ENCODE data around the gene USH2A. TPM values are rescaled to one million over a fixed set of nuclear protein-coding genes. Genes with fewer than 3 reads are reported as not detected.

Gene USH2A
- total RNA-seq, 1 donor from 2014 or later: not detected

DNA sequence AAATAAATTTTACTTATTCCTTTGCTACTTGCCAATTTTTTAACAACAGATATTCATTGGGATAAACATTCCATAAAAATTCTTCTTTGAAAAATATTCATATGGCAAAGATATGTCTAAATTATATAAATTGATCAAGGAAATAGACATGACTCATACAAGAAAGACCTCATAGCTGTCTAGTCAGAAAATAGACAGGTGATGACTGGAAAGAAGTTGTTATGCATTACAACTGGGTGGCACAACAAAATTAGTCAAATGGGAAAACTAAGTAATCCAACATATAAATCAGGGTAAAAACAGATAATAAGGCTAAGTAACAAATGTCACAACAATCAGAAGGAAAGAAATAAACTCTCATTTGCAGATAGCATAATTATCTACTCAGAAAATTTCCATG lies 92.0 kb downstream of the USH2A start:
- no peak overlapping the region for H3K27ac ChIP-seq
- H3K27me3 ChIP-seq: no peaks in the 10 kb centered on the region
- TF ChIP-seq, protein P1, sequence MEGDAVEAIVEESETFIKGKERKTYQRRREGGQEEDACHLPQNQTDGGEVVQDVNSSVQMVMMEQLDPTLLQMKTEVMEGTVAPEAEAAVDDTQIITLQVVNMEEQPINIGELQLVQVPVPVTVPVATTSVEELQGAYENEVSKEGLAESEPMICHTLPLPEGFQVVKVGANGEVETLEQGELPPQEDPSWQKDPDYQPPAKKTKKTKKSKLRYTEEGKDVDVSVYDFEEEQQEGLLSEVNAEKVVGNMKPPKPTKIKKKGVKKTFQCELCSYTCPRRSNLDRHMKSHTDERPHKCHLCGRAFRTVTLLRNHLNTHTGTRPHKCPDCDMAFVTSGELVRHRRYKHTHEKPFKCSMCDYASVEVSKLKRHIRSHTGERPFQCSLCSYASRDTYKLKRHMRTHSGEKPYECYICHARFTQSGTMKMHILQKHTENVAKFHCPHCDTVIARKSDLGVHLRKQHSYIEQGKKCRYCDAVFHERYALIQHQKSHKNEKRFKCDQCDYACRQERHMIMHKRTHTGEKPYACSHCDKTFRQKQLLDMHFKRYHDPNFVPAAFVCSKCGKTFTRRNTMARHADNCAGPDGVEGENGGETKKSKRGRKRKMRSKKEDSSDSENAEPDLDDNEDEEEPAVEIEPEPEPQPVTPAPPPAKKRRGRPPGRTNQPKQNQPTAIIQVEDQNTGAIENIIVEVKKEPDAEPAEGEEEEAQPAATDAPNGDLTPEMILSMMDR (IDR thresholded peaks at IDR 0.05): no peak
- H3K4me1 ChIP-seq: no peaks in the 10 kb centered on the region
- no peaks in the 10 kb centered on the region for H3K9me3 ChIP-seq
- no peak overlapping the region for H3K4me3 ChIP-seq
- DNase-seq (ENCODE audit: low spot score in 2 of 2): no peak
- intact Hi-C loops (cut with DNase I): no loop called here
- H3K36me3 ChIP-seq: no peaks in the 10 kb centered on the region

DNA sequence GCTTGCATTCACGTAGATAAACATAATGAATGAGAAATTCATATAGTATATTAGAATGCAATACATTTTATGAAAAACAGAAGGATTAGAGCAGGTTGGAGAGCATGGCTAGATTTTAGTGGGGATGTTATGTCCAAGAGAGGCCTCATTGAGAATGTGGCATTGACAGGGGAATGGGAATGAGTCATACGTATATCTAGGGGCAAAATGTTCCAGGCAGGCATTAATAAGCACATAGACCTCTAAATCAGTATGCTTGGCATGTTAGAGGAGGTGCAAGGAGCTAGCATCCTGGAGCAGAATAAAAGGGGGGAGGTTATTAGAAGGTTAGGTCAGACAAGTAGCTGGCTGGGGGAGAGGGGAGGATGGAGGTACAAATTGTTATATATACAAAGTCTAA lies 93.0 kb downstream of the USH2A start:
- H3K9me3 ChIP-seq: no peaks in the 10 kb centered on the region
- TF ChIP-seq, protein P1 (IDR thresholded peaks at IDR 0.05): no peak
- H3K36me3 ChIP-seq: no peaks in the 10 kb centered on the region
- intact Hi-C loops (cut with DNase I): no loop called here
- no peaks in the 10 kb centered on the region for H3K27me3 ChIP-seq
- DNase-seq (ENCODE audit: low spot score in 2 of 2): no peak
- H3K27ac ChIP-seq: no peak overlapping the region
- H3K4me1 ChIP-seq: no peaks in the 10 kb centered on the region
- no peak overlapping the region for H3K4me3 ChIP-seq

DNA sequence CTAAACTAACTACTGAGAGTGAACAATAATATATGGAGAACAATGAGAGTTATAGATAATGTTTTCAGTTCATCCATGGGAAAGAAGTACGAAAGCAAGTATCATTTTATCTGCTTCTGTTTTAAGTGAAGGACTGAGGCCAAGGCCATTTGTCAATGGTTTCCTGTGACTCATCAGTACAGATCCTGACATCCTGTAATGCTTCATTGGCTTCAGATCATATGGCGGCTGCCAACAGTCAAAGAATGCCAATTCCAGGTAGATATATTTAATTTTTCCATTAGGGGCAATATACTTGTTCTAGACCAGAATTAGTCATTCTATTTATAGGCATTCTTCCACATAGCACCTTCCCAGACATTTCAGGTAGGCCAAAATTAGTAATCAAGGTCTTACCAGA lies 97.3 kb downstream of the USH2A start:
- Histone ChIP-seq H3K4me3 (no peak overlapping the region), H3K36me3 (no peaks in the 10 kb centered on the region), H3K27ac (no peak overlapping the region), H3K27me3 (no peaks in the 10 kb centered on the region), H3K9me3 (no peaks in the 10 kb centered on the region), H3K4me1 (no peaks in the 10 kb centered on the region)
- intact Hi-C loops (cut with DNase I): no loop called here
- DNase-seq (ENCODE audit: low spot score in 2 of 2): no peak
- TF ChIP-seq, protein P1 (IDR thresholded peaks at IDR 0.05): no peak

DNA sequence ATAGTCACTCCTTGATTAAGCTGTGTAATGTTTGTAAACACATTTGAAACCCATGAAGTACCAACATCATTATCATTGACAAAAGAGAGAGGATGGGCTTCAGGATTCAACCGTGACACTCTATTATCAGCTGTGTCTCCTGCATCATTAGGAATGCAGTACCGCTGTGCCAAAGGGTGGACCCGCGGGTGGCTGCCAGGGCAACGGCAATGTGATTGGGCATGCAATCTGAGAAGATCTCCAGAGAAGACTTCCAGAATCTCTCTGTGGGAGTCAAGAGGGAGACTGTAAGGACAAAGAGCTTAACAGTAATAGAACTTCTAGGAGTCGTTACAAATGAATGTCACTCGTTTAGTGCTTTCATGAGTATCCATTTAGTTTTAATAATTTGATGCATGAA lies 97.9 kb downstream of the USH2A start:
- no peak overlapping the region for H3K4me3 ChIP-seq
- intact Hi-C loops (cut with DNase I): no loop called here
- DNase-seq (ENCODE audit: low spot score in 2 of 2): no peak
- H3K9me3 ChIP-seq: no peaks in the 10 kb centered on the region
- H3K27me3 ChIP-seq: no peaks in the 10 kb centered on the region
- TF ChIP-seq, protein P1 (IDR thresholded peaks at IDR 0.05): no peak
- H3K4me1 ChIP-seq: no peaks in the 10 kb centered on the region
- no peak overlapping the region for H3K27ac ChIP-seq
- H3K36me3 ChIP-seq: no peaks in the 10 kb centered on the region

DNA sequence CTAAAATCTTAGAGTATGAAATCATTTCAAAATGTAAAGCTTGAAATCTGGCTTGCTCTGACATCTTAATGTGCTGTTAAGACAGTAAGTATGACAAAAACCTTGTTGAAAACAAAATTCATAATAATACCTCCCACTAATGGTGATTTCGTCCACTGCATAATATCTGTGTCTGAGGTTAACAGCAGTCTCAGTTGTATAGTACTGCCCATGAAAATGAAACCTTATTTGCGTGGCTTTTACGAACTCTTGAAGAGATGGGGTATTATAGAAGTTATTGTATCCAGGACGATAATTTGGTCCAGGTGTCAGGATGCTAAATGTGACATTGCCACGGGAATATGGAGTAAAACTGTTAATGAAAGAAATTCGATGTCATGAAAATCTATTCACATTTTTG lies 99.9 kb downstream of the USH2A start:
- H3K4me1 ChIP-seq: no peaks in the 10 kb centered on the region
- no peak overlapping the region for H3K27ac ChIP-seq
- no peaks in the 10 kb centered on the region for H3K9me3 ChIP-seq
- no peak overlapping the region for H3K4me3 ChIP-seq
- no peaks in the 10 kb centered on the region for H3K27me3 ChIP-seq
- DNase-seq (ENCODE audit: low spot score in 2 of 2): no peak
- H3K36me3 ChIP-seq: no peaks in the 10 kb centered on the region
- TF ChIP-seq, protein P1 (IDR thresholded peaks at IDR 0.05): no peak
- intact Hi-C loops (cut with DNase I): no loop called here

DNA sequence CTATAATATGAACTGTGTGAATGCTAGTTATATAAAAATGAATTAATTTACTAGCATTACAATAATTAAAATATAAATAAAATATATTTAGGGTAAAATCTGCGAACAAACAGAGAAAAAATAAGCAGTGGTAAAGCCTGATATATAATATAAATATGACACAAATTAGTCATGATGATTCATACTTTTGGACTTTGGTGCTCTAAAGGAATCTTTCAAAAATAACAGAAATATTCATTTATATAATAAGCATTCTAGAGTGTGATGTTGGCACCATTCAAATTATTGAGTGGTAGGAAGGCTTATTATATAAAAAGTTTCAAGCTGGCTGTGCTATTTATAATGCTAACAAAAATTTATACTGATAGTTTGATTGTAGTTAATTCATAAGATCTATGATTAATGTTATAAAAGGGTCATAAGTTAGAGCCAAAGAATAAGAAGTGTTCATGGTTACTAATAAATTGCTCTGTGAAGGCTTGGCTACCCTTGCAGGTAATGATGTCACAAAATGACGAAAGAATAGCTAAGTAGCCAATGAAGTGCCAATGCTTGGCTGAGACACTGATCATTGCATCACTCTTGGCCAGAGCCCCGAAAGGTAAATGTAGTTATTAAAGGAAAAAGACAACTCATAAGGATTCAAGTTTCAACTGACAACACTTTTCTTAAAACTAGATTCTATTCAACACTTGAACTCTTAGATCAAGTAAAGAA lies 108.7 kb downstream of the USH2A start:
- no peaks in the 10 kb centered on the region for H3K36me3 ChIP-seq

More for the DNA sequence above, 108.7 kb downstream of the USH2A start:
- Histone ChIP-seq H3K9me3 (no peaks in the 10 kb centered on the region), H3K27me3 (no peaks in the 10 kb centered on the region), H3K4me3 (no peak overlapping the region), H3K27ac (no peak overlapping the region), H3K4me1 (no peaks in the 10 kb centered on the region)
- DNase-seq (ENCODE audit: low spot score in 2 of 2): no peak
- TF ChIP-seq, protein P1 (IDR thresholded peaks at IDR 0.05): no peak
- intact Hi-C loops (cut with DNase I): no loop called here

Data from ascending aorta (tissue), 2 donors.